ENCODE results near the gene LIME1.

DNA sequence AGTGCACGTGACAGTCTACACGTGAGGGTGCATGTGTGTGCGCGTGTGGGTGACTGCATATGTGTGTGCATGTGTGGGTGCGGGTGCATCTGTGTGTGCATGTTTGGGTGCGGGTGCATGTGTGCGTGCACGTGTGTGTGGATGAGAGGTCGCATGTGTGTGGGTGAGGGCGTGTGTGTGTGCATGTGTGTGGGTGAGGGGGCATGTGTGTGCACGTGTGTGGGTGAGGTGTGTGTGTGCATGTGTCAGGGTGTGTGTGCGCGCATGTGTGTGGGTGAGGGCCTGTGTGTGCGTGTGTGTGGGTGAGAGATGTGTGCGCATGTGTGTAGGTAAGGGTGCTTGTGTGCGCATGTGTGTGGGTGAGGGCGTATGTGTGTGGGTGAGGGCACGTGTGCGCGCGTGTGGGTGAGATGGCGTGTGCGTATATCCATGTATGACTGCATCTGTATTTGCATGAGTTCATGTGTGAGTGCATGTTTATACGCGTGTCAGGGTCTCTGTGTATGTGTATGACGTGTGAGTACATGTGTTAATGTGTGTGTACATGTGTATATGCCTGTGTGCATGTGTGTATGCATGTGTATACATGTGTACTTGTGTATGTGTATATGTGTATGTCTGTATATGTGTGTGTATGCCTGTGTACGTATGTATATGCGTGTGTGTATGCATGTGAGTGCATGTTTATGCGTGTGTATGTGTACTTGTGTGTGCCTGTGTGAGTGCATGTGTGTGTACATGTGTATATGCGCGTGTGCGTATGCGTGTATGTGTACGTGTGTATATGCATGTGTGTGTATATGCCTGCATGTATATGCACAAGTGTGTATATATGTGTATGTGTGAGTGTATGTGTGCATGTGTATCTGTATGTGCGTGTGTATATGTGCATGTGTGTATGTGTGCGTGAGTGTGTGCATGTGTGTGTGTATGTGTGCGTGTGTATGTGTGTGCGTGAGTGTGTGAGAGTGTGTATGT lies 4.1 kb upstream of the LIME1 start:
- no peak for TF ChIP-seq RAD21 (IDR thresholded peaks at IDR 0.05; ENCODE audit: low read length)
- no peak for TF ChIP-seq FOS (IDR thresholded peaks at IDR 0.05; ENCODE audit: low read depth, low read length)

All from IMR-90 (cell line).